NCI-H2196 (cell line): Measurements from ENCODE around the gene LRRC10.

Source experiments
- DNase-seq: peaks from one replicate; lab custom pipeline; 2025; ENCODE audit not compliant: unreplicated experiment; lab: John Stamatoyannopoulos, UW

LRRC10 gene

GRCh38 chr12:69610729-69611128 lies at the start of gene LRRC10:
LRRC10 (minus strand) TSS chr12:69610907; CDS start chr12:69610838, 69 bp downstream.
- no peak for DNase-seq

GRCh38 chr12:69660164-69660863 lies 49.6 kb upstream of the LRRC10 start:
- DNase-seq: no peak

- no peak for DNase-seq
Measured at GRCh38 chr12:69658203-69658602, 47.5 kb upstream of the LRRC10 start.

GRCh38 chr12:69657376-69658137 lies 46.9 kb upstream of the LRRC10 start:
- DNase-seq: no peak

- DNase-seq: no peak
Measured at GRCh38 chr12:69655616-69656340, 45.1 kb upstream of the LRRC10 start.

GRCh38 chr12:69653703-69654102 lies 43.0 kb upstream of the LRRC10 start:
- DNase-seq: no peak

- DNase-seq: no peak
Measured at GRCh38 chr12:69651922-69652321, 41.2 kb upstream of the LRRC10 start.

GRCh38 chr12:69649529-69649928 lies 38.8 kb upstream of the LRRC10 start:
- DNase-seq: no peak

GRCh38 chr12:69648476-69648875 lies 37.8 kb upstream of the LRRC10 start:
- DNase-seq: no peak

GRCh38 chr12:69647178-69647577 lies 36.5 kb upstream of the LRRC10 start:
- DNase-seq: no peak

GRCh38 chr12:69645031-69645430 lies 34.3 kb upstream of the LRRC10 start:
- DNase-seq: no peak

- DNase-seq: no peak
Measured at GRCh38 chr12:69644511-69644910, 33.8 kb upstream of the LRRC10 start.

- DNase-seq: peak; percentile 19
Measured at GRCh38 chr12:69642531-69642930, 31.8 kb upstream of the LRRC10 start.

GRCh38 chr12:69641546-69641945 lies 30.8 kb upstream of the LRRC10 start:
- no peak for DNase-seq

GRCh38 chr12:69639400-69640016 lies 28.8 kb upstream of the LRRC10 start:
- peak; percentile 75 for DNase-seq

GRCh38 chr12:69633061-69633460 lies 22.4 kb upstream of the LRRC10 start:
- DNase-seq: no peak

- DNase-seq: no peak
Measured at GRCh38 chr12:69630191-69630590, 19.5 kb upstream of the LRRC10 start.

- no peak for DNase-seq
Measured at GRCh38 chr12:69627501-69627900, 16.8 kb upstream of the LRRC10 start.

- peak; percentile 67 for DNase-seq
Measured at GRCh38 chr12:69623970-69624369, 13.3 kb upstream of the LRRC10 start.

- no peak for DNase-seq
Measured at GRCh38 chr12:69621551-69621950, 10.8 kb upstream of the LRRC10 start.

GRCh38 chr12:69620921-69621320 lies 10.2 kb upstream of the LRRC10 start:
- no peak for DNase-seq
